Naive B cell (primary cell): ENCODE measurements around the gene HEG1. TPM values are rescaled to one million over a fixed set of nuclear protein-coding genes. Genes with fewer than 3 reads are reported as not detected.

Source experiments
- ATAC-seq, 2 donors: fragments of 150-1000 bp; cut with Tn5 transposase; 2 replicates each; pipeline ENCODE4 v1.10.0; 2021; ENCODE audit warnings: low read depth in 2 of 2, mild to moderate bottlenecking in 2 of 2, moderate library complexity in 2 of 2
- DNase-seq: peaks from one replicate; pipeline ENCODE4 v3.0.0; 2022
- H3K27ac Mint-ChIP-seq, 6 donors: one replicate each; pipeline ENCODE4 v1.8.0; 2020 to 2022; ENCODE audit warnings: mild to moderate bottlenecking in 6 of 6, mixed read lengths in 6 of 6, moderate library complexity in 5 of 6, inconsistent platforms in 2 of 6
- H3K27me3 Mint-ChIP-seq, 3 donors: one replicate each; pipeline ENCODE4 v1.8.0; 2021 to 2022; ENCODE audit warnings: mixed read lengths in 3 of 3, mild to moderate bottlenecking in 1 of 3
- H3K36me3 Mint-ChIP-seq, 2 donors: one replicate each; pipeline ENCODE4 v1.8.0; 2020 to 2022; ENCODE audit warnings: mixed read lengths in 2 of 2, inconsistent platforms in 1 of 2, mild to moderate bottlenecking in 1 of 2
- H3K4me1 Mint-ChIP-seq, 3 donors: one replicate each; pipeline ENCODE4 v1.8.0; 2020 to 2022; ENCODE audit warnings: mixed read lengths in 3 of 3, inconsistent platforms in 1 of 3, mild to moderate bottlenecking in 1 of 3, moderate library complexity in 1 of 3
- H3K4me3 Mint-ChIP-seq, 8 donors: one replicate each; pipeline ENCODE4 v1.8.0; 2020 to 2022; ENCODE audit warnings: mild to moderate bottlenecking in 8 of 8, mixed read lengths in 8 of 8, moderate library complexity in 8 of 8, inconsistent platforms in 2 of 8
- H3K9me3 Mint-ChIP-seq, 7 donors: one replicate each; pipeline ENCODE4 v1.8.0; 2020 to 2022; ENCODE audit warnings: mixed read lengths in 7 of 7, mild to moderate bottlenecking in 5 of 7, inconsistent platforms in 2 of 7, moderate library complexity in 1 of 7
- polyA plus RNA-seq, 6 donors: library from polyadenylated mRNA; unstranded; fragments of 300-500 nt; fragmentation: Illumina TruSeq; gene quantifications; one replicate each; pipeline ENCODE4 v1.2.3, GENCODE V29; 2021; ENCODE audit warnings: low read depth in 6 of 6

HEG1 gene
- polyA plus RNA-seq, 6 donors from 2014 or later = 0.73 to 1.8 (median 1.1) TPM; not detected in 1

GRCh38 chr3:124927574-124928045 is 128.2 kb downstream of the HEG1 start:
- Mint-ChIP-seq H3K4me3 (no peak overlapping the region), H3K27ac (no peak overlapping the region), H3K9me3 (no peaks in the 10 kb centered on the region), H3K36me3 (no peaks in the 10 kb centered on the region), H3K4me1 (no peaks in the 10 kb centered on the region), H3K27me3 (peaks cover 0 to 15% (median 14%) of the 10 kb centered on the region in 3 donors)
- DNase-seq = no peak
- no peak for ATAC-seq

GRCh38 chr3:124926426-124927101 is 129.2 kb downstream of the HEG1 start:
- ATAC-seq (no peak), DNase-seq (no peak)
- Mint-ChIP-seq H3K36me3 (no peaks in the 10 kb centered on the region), H3K4me1 (no peaks in the 10 kb centered on the region), H3K27ac (no peak overlapping the region), H3K9me3 (no peaks in the 10 kb centered on the region), H3K4me3 (no peak overlapping the region), H3K27me3 (peaks cover 0 to 14% (median 14%) of the 10 kb centered on the region in 3 donors)

GRCh38 chr3:124924741-124925140 is 131.1 kb downstream of the HEG1 start:
- H3K27me3 Mint-ChIP-seq = peaks cover 3 to 14% (median 5%) of the 10 kb centered on the region in 3 donors
- no peak overlapping the region for H3K4me3 Mint-ChIP-seq
- H3K36me3 Mint-ChIP-seq = no peaks in the 10 kb centered on the region
- ATAC-seq = no peak
- no peaks in the 10 kb centered on the region for H3K9me3 Mint-ChIP-seq
- no peak overlapping the region for H3K27ac Mint-ChIP-seq
- no peaks in the 10 kb centered on the region for H3K4me1 Mint-ChIP-seq
- no peak for DNase-seq

- H3K36me3 Mint-ChIP-seq = no peaks in the 10 kb centered on the region
- no peak overlapping the region for H3K4me3 Mint-ChIP-seq
- H3K27ac Mint-ChIP-seq = no peak overlapping the region
- DNase-seq (no peak), ATAC-seq (no peak)
- H3K4me1 Mint-ChIP-seq = no peaks in the 10 kb centered on the region
- peaks cover 5 to 17% (median 10%) of the 10 kb centered on the region in 3 donors for H3K27me3 Mint-ChIP-seq
- no peaks in the 10 kb centered on the region for H3K9me3 Mint-ChIP-seq
Measured at GRCh38 chr3:124923833-124924232, 132.0 kb downstream of the HEG1 start.

- ATAC-seq (no peak), DNase-seq (no peak)
- H3K9me3 Mint-ChIP-seq = no peaks in the 10 kb centered on the region
- H3K36me3 Mint-ChIP-seq = no peaks in the 10 kb centered on the region
- H3K4me3 Mint-ChIP-seq = no peak overlapping the region
- H3K4me1 Mint-ChIP-seq = no peaks in the 10 kb centered on the region
- H3K27ac Mint-ChIP-seq = no peak overlapping the region
- peaks cover 13 to 29% (median 25%) of the 10 kb centered on the region in 3 donors for H3K27me3 Mint-ChIP-seq
Measured at GRCh38 chr3:124920718-124921117, 135.1 kb downstream of the HEG1 start.

GRCh38 chr3:124919756-124920155 is 136.0 kb downstream of the HEG1 start:
- no peaks in the 10 kb centered on the region for H3K4me1 Mint-ChIP-seq
- peaks cover 15 to 28% (median 28%) of the 10 kb centered on the region in 3 donors for H3K27me3 Mint-ChIP-seq
- peak overlapping the region in 1 of 6 donors; percentile 52 for H3K27ac Mint-ChIP-seq
- H3K36me3 Mint-ChIP-seq = no peaks in the 10 kb centered on the region
- ATAC-seq = no peak
- no peaks in the 10 kb centered on the region for H3K9me3 Mint-ChIP-seq
- H3K4me3 Mint-ChIP-seq = no peak overlapping the region
- DNase-seq = no peak

- no peaks in the 10 kb centered on the region for H3K4me1 Mint-ChIP-seq
- H3K27ac Mint-ChIP-seq = no peak overlapping the region
- H3K27me3 Mint-ChIP-seq = peaks cover 15 to 32% (median 21%) of the 10 kb centered on the region in 3 donors
Measured at GRCh38 chr3:124918524-124918923, 137.3 kb downstream of the HEG1 start.

GRCh38 chr3:124916837-124917409 is 138.9 kb downstream of the HEG1 start:
- ATAC-seq (no peak), DNase-seq (no peak)
- H3K9me3 Mint-ChIP-seq = no peaks in the 10 kb centered on the region
- no peaks in the 10 kb centered on the region for H3K4me1 Mint-ChIP-seq
- H3K27me3 Mint-ChIP-seq = peaks cover 15 to 32% (median 21%) of the 10 kb centered on the region in 3 donors
- no peak overlapping the region for H3K27ac Mint-ChIP-seq
- H3K4me3 Mint-ChIP-seq = no peak overlapping the region
- H3K36me3 Mint-ChIP-seq = no peaks in the 10 kb centered on the region

More at GRCh38 chr3:124918524-124918923, 137.3 kb downstream of the HEG1 start:
- Mint-ChIP-seq H3K36me3 (no peaks in the 10 kb centered on the region), H3K9me3 (no peaks in the 10 kb centered on the region), H3K4me3 (no peak overlapping the region)
- ATAC-seq (no peak), DNase-seq (no peak)

Other genes with a start within 250 kb of the HEG1 start
- gene ITGB5, start 168.6 kb downstream of the HEG1 start, polyA plus RNA-seq = 1 to 10 TPM in 2 of 6 donors, under 1 TPM in 2, not detected in 2; 0.22 to 2.0 (median 1.1) TPM
- not detected for gene MUC13, start 121.2 kb downstream of the HEG1 start, polyA plus RNA-seq
- gene SLC12A8, start 156.8 kb upstream of the HEG1 start, polyA plus RNA-seq = under 1 TPM in 2 of 6 donors, not detected in 4; 0.13 to 0.73 TPM